ENCODE data around the gene MLPH.
A peak's percentile ranks its signal among the peaks of the same experiment; 100 is the strongest.
"Not testable (repeated sequence)": the region's sequence is repeated elsewhere in the genome, so short reads cannot be mapped to it uniquely, and the experiment has no call there.

The MLPH gene

GRCh38 chr2:237593036-237593435, 106.0 kb downstream of the MLPH start:
- DNase-seq: no peak

- DNase-seq: no peak
Observed at GRCh38 chr2:237593596-237594320, 106.7 kb downstream of the MLPH start.

GRCh38 chr2:237594514-237594871, 107.4 kb downstream of the MLPH start:
- DNase-seq: no peak

- DNase-seq: not testable (repeated sequence)
Observed at GRCh38 chr2:237595829-237596519, 108.9 kb downstream of the MLPH start.

- DNase-seq: no peak
Observed at GRCh38 chr2:237596520-237597195, 109.6 kb downstream of the MLPH start.

- DNase-seq: no peak
Observed at GRCh38 chr2:237597196-237598145, 110.4 kb downstream of the MLPH start.

- no peak for DNase-seq
Observed at GRCh38 chr2:237598468-237599208, 111.6 kb downstream of the MLPH start.

- DNase-seq: no peak
Observed at GRCh38 chr2:237599465-237600110, 112.5 kb downstream of the MLPH start.

- DNase-seq: no peak
Observed at GRCh38 chr2:237600205-237600846, 113.3 kb downstream of the MLPH start.

- no peak for DNase-seq
Observed at GRCh38 chr2:237601453-237602116, 114.5 kb downstream of the MLPH start.

- DNase-seq: no peak
Observed at GRCh38 chr2:237602409-237602808, 115.4 kb downstream of the MLPH start.

GRCh38 chr2:237603049-237603717, 116.1 kb downstream of the MLPH start:
- no peak for DNase-seq

- peak; percentile 62 for DNase-seq
Observed at GRCh38 chr2:237603718-237604362, 116.8 kb downstream of the MLPH start.

- DNase-seq: no peak
Observed at GRCh38 chr2:237604391-237604790, 117.3 kb downstream of the MLPH start.
